Measurements from ENCODE around the gene AEBP1. TPM values are rescaled to one million over a fixed set of nuclear protein-coding genes. Genes with fewer than 3 reads are reported as not detected.
A peak's percentile ranks its signal among the peaks of the same experiment; 100 is the strongest.

AEBP1 gene
- total and polyA plus RNA-seq, 9 of the 15 experiments (the other 6 are each of a cell fraction or from before 2014, with no cell fraction given), result 0.03 to 0.78 (median 0.30) TPM; not detected in 2

GRCh38 chr7:44121761-44122420 lies 17.7 kb downstream of the AEBP1 start (continued):
- TF ChIP-seq, protein P1, sequence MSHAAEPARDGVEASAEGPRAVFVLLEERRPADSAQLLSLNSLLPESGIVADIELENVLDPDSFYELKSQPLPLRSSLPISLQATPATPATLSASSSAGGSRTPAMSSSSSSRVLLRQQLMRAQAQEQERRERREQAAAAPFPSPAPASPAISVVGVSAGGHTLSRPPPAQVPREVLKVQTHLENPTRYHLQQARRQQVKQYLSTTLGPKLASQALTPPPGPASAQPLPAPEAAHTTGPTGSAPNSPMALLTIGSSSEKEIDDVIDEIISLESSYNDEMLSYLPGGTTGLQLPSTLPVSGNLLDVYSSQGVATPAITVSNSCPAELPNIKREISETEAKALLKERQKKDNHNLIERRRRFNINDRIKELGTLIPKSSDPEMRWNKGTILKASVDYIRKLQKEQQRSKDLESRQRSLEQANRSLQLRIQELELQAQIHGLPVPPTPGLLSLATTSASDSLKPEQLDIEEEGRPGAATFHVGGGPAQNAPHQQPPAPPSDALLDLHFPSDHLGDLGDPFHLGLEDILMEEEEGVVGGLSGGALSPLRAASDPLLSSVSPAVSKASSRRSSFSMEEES (CRISPR knock-in tag; IDR thresholded peaks at IDR 0.05), result no peak
- TF ChIP-seq RBFOX2 (IDR thresholded peaks at IDR 0.05; ENCODE audit: low read depth, low read length) (peak; percentile 44; the same call in 1 of the 2 replicates), MEF2A (IDR thresholded peaks at IDR 0.05; ENCODE audit: control insufficient read depth, low read depth, low read length) (no peak), C11orf30 (IDR thresholded peaks at IDR 0.05; ENCODE audit: low read depth) (no peak), CBFB (CRISPR knock-in tag; IDR thresholded peaks at IDR 0.05) (0 out of 2 replicates have a peak, but pooled peaks have one; percentile 38), SP1 (CRISPR knock-in tag; IDR thresholded peaks at IDR 0.05) (no peak)
- TF ChIP-seq, protein P2, sequence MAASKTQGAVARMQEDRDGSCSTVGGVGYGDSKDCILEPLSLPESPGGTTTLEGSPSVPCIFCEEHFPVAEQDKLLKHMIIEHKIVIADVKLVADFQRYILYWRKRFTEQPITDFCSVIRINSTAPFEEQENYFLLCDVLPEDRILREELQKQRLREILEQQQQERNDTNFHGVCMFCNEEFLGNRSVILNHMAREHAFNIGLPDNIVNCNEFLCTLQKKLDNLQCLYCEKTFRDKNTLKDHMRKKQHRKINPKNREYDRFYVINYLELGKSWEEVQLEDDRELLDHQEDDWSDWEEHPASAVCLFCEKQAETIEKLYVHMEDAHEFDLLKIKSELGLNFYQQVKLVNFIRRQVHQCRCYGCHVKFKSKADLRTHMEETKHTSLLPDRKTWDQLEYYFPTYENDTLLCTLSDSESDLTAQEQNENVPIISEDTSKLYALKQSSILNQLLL (CRISPR knock-in tag; IDR thresholded peaks at IDR 0.05; ENCODE audit: borderline replicate concordance), result no peak
